ENCODE results near the gene DNAJC10.

DNA sequence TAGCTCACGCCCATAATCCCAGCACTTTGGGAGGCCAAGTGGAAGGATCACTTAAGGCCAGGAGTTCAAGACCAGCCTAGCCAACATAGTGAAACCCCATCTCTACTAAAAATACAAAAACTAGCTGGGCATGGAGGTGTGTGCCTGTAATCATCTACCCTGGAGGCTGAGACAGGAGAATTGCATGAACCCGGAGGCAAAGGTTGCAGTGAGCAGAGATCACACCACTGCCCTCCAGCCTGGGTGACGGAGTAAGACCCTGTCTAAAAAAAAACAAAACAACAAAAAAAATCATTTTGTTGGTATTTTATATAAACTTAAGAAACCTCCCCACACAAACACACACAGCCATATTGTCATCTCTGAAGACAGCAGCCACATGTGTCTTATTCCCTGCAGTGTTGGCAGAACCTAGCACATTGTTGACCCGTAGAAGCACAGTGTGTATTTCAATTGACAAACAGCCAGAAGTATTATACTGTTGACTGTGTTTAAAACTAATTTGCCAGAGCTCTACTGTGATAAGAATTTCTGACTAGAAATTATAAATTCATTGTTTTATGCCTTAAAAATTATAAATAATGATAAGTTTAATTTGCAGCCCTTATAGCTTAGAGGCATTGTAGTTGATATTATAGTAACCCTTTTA lies 68.1 kb downstream of the DNAJC10 start:
- no peak for TF ChIP-seq POLR2A (IDR thresholded peaks at IDR 0.05)
- TF ChIP-seq, protein P1, sequence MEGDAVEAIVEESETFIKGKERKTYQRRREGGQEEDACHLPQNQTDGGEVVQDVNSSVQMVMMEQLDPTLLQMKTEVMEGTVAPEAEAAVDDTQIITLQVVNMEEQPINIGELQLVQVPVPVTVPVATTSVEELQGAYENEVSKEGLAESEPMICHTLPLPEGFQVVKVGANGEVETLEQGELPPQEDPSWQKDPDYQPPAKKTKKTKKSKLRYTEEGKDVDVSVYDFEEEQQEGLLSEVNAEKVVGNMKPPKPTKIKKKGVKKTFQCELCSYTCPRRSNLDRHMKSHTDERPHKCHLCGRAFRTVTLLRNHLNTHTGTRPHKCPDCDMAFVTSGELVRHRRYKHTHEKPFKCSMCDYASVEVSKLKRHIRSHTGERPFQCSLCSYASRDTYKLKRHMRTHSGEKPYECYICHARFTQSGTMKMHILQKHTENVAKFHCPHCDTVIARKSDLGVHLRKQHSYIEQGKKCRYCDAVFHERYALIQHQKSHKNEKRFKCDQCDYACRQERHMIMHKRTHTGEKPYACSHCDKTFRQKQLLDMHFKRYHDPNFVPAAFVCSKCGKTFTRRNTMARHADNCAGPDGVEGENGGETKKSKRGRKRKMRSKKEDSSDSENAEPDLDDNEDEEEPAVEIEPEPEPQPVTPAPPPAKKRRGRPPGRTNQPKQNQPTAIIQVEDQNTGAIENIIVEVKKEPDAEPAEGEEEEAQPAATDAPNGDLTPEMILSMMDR (IDR thresholded peaks at IDR 0.05 in 4 of 5, conservative IDR thresholded peaks at IDR 0.05 in 1 of 5) = no peak
